ENCODE data around the gene NDUFAF7.

GRCh38 chr2:37243435-37243834 lies 12.0 kb downstream of the NDUFAF7 start:
- TF ChIP-seq CTCF (IDR thresholded peaks at IDR 0.05; ENCODE audit: borderline replicate concordance, extremely low read depth, low read length, poor library complexity, severe bottlenecking) (no peak), EZH2 (IDR thresholded peaks at IDR 0.05; ENCODE audit: borderline replicate concordance, low read depth, low read length, severe bottlenecking) (no peak)
